RWPE2 (cell line): ENCODE results near the gene ME1.

Experiments used
- ATAC-seq: fragments of 200-7000 bp; cut with Tn5 transposase; 3 replicates; pipeline ENCODE4 v1.9.1; 2021; ENCODE audit warnings: low read depth
- DNase-seq: peaks from one replicate; pipeline ENCODE4 v3.0.0-alpha.2; 2020; ENCODE audit warnings: low spot score
- H3K27ac ChIP-seq: fragments of 450-650 bp; 2 replicates; pipeline ENCODE4 v1.5.1; 2017; ENCODE audit warnings: mild to moderate bottlenecking; ENCODE audit not compliant: poor library complexity, severe bottlenecking
- H3K27me3 ChIP-seq: fragments of 250-450 bp; sonication (Bioruptor Pico); 2 replicates; pipeline ENCODE4 v1.5.1; 2021; ENCODE audit warnings: mild to moderate bottlenecking, moderate library complexity; ENCODE audit not compliant: insufficient read depth, poor library complexity, severe bottlenecking
- H3K36me3 ChIP-seq: fragments of 250-450 bp; sonication (Bioruptor Pico); 2 replicates; pipeline ENCODE4 v1.5.1; 2020; ENCODE audit warnings: low read depth, mild to moderate bottlenecking, moderate library complexity
- H3K4me1 ChIP-seq: fragments of 250-450 bp; sonication (Bioruptor Pico); 2 replicates; pipeline ENCODE4 v1.5.1; 2021; ENCODE audit warnings: mild to moderate bottlenecking, moderate library complexity; ENCODE audit not compliant: insufficient read depth, poor library complexity, severe bottlenecking
- H3K4me3 ChIP-seq: fragments of 250-450 bp; sonication (Bioruptor Pico); 2 replicates; pipeline ENCODE4 v1.5.1; 2021; ENCODE audit warnings: mild to moderate bottlenecking, moderate library complexity; ENCODE audit not compliant: severe bottlenecking
- H3K9me3 ChIP-seq: fragments of 250-450 bp; sonication (Bioruptor Pico); 2 replicates; pipeline ENCODE4 v1.5.1; 2021; ENCODE audit warnings: mild to moderate bottlenecking, moderate library complexity; ENCODE audit not compliant: severe bottlenecking
- TF ChIP-seq, protein P1 (sequence below): fragments of 450-650 bp; IDR thresholded peaks from one replicate; pipeline ENCODE4 v1.5.1; 2017; ENCODE audit warnings: mild to moderate bottlenecking, moderate library complexity; ENCODE audit not compliant: poor library complexity, severe bottlenecking

ME1 gene

DNA sequence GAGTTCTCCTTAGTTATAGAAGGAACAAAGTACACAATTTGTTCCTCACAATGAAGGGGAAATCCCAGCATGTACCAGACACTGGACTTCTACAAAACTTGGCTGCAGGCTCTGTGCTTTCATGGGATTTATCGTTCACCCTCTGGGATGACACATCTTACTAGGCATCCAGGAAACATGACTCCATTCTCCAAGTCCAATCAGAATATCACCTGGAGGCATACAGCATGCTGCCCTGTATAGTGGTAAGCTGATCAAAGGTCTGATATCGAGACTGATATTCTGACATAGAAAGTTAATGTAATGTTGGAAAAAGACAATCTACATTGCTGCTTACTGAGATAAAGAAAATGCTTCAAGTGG lies 231.0 kb downstream of the ME1 start:
- Histone ChIP-seq H3K4me1 (peaks cover 17% of the 10 kb centered on the region), H3K4me3 (no peak overlapping the region), H3K9me3 (no peaks in the 10 kb centered on the region), H3K36me3 (peaks cover 17% of the 10 kb centered on the region), H3K27ac (no peak overlapping the region), H3K27me3 (no peaks in the 10 kb centered on the region)
- ATAC-seq (peak; percentile 95), DNase-seq (no peak)
- TF ChIP-seq, protein P1, sequence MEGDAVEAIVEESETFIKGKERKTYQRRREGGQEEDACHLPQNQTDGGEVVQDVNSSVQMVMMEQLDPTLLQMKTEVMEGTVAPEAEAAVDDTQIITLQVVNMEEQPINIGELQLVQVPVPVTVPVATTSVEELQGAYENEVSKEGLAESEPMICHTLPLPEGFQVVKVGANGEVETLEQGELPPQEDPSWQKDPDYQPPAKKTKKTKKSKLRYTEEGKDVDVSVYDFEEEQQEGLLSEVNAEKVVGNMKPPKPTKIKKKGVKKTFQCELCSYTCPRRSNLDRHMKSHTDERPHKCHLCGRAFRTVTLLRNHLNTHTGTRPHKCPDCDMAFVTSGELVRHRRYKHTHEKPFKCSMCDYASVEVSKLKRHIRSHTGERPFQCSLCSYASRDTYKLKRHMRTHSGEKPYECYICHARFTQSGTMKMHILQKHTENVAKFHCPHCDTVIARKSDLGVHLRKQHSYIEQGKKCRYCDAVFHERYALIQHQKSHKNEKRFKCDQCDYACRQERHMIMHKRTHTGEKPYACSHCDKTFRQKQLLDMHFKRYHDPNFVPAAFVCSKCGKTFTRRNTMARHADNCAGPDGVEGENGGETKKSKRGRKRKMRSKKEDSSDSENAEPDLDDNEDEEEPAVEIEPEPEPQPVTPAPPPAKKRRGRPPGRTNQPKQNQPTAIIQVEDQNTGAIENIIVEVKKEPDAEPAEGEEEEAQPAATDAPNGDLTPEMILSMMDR: no peak

DNA sequence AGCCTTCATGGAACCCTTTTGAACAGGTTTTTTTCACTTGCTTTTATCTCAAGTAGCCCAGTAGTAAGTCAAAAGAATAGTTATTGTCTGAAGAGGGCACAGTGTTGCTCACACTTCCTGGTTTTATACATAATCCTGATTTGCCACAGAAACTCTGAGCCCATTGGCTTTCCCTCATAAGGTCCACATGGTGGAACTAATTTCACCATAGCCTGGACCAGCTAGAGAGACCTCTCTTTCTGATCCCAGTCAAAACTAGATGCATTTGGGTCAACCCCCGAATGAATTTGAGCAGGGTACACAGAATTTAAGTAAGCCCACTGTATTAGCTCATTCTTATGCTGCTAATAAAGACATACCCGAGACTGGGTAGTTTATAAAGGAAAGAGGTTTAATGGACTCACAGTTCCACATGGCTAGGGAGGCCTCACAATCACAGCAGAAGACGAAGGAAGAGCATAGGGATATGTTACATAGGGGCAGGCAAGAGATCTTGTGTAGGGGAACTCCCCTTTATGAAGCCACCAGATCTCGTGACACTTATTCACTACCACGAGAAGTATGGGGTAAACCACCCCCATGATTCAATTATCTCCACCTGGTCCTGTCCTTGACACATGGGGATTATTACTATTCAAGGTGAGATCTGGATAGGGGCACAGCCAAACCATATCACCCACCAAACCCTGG lies 231.5 kb downstream of the ME1 start:
- no peak for ATAC-seq

DNA sequence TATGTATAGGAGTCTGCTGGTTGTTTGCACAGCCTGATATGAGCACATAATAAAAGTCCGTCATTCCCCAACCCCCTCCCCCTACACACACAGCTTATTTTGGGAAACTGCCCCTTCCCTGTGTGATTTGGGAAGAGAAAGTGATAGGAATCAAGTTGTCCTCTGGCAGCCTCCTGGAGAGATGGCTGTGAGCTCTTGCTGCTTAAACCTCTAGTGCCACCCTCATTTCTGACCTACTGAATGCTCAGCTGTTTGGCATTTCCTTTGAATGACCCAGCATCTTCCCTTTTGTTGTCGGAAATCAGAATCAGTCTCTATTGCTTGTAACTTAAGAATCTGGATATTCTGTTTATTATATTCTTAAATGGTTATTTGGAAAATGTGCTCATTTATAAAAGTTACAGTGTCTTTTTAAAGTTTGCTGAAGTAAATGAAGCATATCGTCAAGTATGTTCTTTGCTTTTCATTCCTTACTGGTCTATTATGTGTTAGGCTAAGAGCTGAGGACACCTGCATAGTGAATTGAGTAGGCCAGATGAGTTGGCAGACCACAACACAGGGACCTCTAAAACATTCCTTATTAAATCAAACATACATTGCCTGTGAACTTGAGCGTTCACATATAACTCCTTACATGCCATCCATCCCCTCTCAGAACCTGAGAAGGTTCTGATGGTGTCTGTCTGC lies 232.2 kb downstream of the ME1 start:
- peaks cover 17% of the 10 kb centered on the region for H3K4me1 ChIP-seq
- DNase-seq (no peak), ATAC-seq (no peak)
- H3K4me3 ChIP-seq: no peak overlapping the region
- H3K36me3 ChIP-seq: peaks cover 19% of the 10 kb centered on the region
- H3K27ac ChIP-seq: no peak overlapping the region
- TF ChIP-seq, protein P1: no peak
- H3K27me3 ChIP-seq: no peaks in the 10 kb centered on the region
- H3K9me3 ChIP-seq: no peaks in the 10 kb centered on the region

More for the DNA sequence above, 231.5 kb downstream of the ME1 start:
- peaks cover 17% of the 10 kb centered on the region for H3K4me1 ChIP-seq
- DNase-seq: no peak
- H3K4me3 ChIP-seq: no peak overlapping the region
- TF ChIP-seq, protein P1: no peak
- peaks cover 19% of the 10 kb centered on the region for H3K36me3 ChIP-seq
- H3K27me3 ChIP-seq: no peaks in the 10 kb centered on the region
- H3K27ac ChIP-seq: no peak overlapping the region
- no peaks in the 10 kb centered on the region for H3K9me3 ChIP-seq

DNA sequence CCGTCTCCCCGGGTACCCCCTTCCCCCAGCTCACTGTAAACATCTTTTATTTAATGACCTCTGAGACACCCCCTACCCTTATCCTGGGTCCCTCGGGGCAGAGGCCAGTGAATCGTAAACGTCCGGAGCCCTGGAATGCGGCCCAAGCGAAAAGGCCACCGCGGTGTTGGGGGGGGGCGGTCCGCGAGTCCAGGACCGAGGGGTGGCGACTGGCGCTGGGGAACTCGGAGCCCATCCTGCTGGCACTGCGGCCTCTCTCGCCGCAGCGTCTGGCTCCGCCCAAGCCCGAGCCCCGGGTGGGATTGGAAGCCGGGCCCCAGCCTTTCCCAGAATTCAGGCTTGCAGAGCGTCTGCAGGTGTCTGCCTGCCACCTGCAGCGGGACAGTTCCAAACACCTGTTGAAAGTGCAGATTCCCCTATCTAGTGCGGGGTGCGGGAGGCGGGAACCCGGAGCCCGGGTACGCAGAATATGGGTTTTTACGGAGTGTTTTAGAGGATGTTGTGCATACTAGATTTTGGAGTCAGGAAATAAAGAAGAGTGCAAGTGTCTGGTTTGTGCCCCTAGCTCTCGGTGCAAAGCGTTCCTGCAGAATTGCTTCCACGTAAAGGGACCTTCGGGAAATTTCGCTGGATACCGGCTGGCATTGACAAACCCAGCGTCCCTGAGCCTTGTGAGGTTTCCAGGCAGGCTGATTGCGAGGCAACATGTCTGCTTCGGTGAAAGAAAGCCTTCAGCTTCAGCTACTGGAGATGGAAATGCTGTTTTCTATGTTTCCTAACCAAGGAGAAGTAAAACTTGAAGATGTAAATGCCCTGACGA lies 236.9 kb downstream of the ME1 start:
- Histone ChIP-seq H3K9me3 (no peaks in the 10 kb centered on the region), H3K27ac (no peak overlapping the region), H3K4me3 (peak overlapping the region; percentile 89), H3K4me1 (peaks cover 9% of the 10 kb centered on the region), H3K27me3 (no peaks in the 10 kb centered on the region), H3K36me3 (peaks cover 38% of the 10 kb centered on the region)
- ATAC-seq (peak; percentile 48), DNase-seq (no peak)
- TF ChIP-seq, protein P1: no peak
